ENCODE measurements around the gene SLC4A1AP.
"Not testable (repeated sequence)": the region's sequence is repeated elsewhere in the genome, so short reads cannot be mapped to it uniquely, and the experiment has no call there.

SLC4A1AP gene, protein sequence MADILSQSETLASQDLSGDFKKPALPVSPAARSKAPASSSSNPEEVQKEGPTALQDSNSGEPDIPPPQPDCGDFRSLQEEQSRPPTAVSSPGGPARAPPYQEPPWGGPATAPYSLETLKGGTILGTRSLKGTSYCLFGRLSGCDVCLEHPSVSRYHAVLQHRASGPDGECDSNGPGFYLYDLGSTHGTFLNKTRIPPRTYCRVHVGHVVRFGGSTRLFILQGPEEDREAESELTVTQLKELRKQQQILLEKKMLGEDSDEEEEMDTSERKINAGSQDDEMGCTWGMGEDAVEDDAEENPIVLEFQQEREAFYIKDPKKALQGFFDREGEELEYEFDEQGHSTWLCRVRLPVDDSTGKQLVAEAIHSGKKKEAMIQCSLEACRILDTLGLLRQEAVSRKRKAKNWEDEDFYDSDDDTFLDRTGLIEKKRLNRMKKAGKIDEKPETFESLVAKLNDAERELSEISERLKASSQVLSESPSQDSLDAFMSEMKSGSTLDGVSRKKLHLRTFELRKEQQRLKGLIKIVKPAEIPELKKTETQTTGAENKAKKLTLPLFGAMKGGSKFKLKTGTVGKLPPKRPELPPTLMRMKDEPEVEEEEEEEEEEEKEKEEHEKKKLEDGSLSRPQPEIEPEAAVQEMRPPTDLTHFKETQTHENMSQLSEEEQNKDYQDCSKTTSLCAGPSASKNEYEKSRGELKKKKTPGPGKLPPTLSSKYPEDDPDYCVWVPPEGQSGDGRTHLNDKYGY

DNA sequence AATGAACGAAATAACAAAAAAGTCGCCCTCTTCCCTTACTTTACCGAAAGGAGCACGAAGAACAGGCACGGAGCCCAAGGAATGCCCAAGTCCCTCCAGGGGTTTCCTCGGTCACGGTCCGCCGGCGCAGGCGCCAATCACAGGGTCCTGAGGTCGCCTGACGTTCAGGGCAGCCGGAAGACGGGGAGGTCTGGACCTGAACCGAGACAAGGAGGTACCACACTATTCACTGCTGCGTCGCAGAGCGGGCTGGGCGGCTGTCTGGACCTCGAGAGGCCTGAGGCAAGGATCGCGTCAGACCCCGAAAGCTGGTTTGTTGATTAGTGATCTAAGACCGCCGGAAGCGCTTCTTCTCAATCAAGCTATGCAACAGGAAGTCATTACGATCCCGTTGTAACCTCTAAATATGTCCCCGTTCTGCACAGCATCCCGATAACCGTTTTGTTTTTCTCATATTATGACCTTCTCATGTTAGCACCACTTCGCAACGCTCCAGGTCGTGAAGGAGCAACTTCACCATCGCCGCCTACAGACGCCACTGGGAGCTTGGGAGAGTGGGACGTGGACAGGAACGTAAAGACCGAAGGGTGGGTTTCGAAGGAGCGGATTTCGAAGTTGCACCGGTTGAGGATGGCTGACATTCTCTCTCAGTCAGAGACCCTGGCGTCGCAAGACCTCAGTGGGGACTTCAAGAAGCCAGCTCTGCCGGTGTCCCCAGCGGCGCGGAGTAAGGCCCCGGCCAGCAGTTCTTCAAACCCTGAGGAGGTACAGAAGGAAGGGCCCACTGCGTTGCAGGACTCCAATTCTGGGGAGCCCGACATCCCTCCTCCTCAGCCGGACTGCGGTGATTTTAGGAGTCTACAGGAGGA, at the start of gene SLC4A1AP, which contains the start of gene SUPT7L:
TSS of gene SLC4A1AP (plus strand) at position 605 of the 869 bp plus-strand sequence. CDS start at position 631, 26 bp downstream.
TSS of gene SUPT7L (minus strand) at position 330 of the 869 bp plus-strand sequence. CDS start 1,422 bp downstream, outside the sequence.
- peak within 1 kb of the TSS; percentile 99 to 100 for H3K4me3 Mint-ChIP-seq
- no peaks in the 10 kb centered on the region for H3K27me3 Mint-ChIP-seq
- H3K27ac Mint-ChIP-seq: peak within 1 kb of the TSS; percentile 99
- peaks cover 26 to 33% of the 10 kb centered on the region in 2 donors for H3K36me3 Mint-ChIP-seq
- H3K9me3 Mint-ChIP-seq: no peaks in the 10 kb centered on the region
- ATAC-seq (replicated peaks) (peak; percentile 93), DNase-seq (peak; percentile 69)
- H3K4me1 Mint-ChIP-seq: peaks cover 19 to 44% of the 10 kb centered on the region in 2 donors

DNA sequence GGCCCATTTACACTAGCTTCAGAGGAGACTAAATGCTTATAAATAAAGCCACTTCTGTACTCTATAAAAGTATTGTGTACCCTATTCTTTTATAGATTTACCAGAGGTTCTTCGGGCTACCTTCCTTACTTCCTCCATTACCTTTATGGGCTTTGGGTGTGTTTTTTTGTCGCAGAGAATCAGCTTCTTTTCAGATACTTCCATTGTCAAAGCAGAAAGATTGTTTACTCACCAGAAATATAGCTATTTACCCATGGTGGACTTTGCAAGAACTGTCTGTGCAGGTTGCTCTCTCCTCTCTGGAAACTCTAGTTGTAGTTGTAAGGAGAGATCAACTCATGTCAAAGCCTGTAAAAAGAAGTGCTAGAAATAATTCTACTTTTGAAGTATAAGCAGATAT, 49.7 kb upstream of the SLC4A1AP start:
- Mint-ChIP-seq H3K27me3 (no peaks in the 10 kb centered on the region), H3K4me1 (peaks cover 0 to 2% of the 10 kb centered on the region in 2 donors), H3K36me3 (peaks cover 22 to 46% of the 10 kb centered on the region in 2 donors), H3K4me3 (no peak overlapping the region), H3K9me3 (no peaks in the 10 kb centered on the region), H3K27ac (no peak overlapping the region)
- DNase-seq (no peak), ATAC-seq (replicated peaks) (no peak)

DNA sequence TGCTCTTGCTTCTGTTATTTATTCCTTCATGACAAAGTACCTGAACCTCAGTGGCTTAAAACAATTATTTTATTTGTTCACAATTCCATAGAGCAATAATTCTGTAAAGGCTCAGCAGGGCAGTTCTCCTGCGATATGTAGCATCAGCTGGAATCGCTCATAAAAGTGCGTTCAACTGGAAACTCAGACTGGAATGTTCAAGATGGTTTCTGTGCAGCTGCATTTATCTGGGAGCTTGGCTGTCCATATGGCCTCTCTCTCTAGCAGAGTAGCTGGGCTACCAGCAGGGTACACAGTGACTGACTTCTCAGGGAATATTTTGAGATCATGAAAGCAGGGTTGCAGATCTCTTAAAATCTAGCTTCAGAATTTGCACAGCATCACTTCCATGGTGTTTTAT, 48.4 kb upstream of the SLC4A1AP start:
- H3K27ac Mint-ChIP-seq: no peak overlapping the region
- H3K9me3 Mint-ChIP-seq: no peaks in the 10 kb centered on the region
- H3K27me3 Mint-ChIP-seq: no peaks in the 10 kb centered on the region
- DNase-seq: no peak
- ATAC-seq (replicated peaks): no peak
- H3K4me1 Mint-ChIP-seq: peaks cover 0 to 2% of the 10 kb centered on the region in 2 donors
- peaks cover 27 to 52% of the 10 kb centered on the region in 2 donors for H3K36me3 Mint-ChIP-seq
- H3K4me3 Mint-ChIP-seq: no peak overlapping the region

DNA sequence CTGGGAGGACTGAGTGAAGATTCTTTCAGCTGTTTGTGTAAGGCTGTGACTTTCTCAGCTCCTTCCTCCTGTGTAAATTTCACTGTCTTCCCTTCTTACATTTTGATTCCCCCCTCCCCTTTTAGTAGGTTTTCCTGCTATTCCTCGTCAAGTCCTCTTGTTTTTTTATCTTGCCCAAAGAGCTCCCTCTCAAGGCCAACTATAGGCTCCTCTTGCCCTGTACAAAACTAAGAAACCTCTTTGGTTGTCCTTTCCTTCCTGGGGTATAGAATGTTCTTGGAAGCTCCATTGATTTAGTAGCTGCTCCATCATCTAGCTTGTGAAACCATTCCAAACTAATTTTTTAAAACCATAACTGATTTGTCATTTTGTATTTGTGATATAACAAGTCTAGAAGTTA, 42.2 kb upstream of the SLC4A1AP start:
- Mint-ChIP-seq H3K27me3 (no peaks in the 10 kb centered on the region), H3K4me3 (no peak overlapping the region), H3K4me1 (no peaks in the 10 kb centered on the region), H3K27ac (no peak overlapping the region), H3K9me3 (no peaks in the 10 kb centered on the region), H3K36me3 (peaks cover 40 to 55% of the 10 kb centered on the region in 2 donors)
- DNase-seq (no peak), ATAC-seq (replicated peaks) (no peak)

DNA sequence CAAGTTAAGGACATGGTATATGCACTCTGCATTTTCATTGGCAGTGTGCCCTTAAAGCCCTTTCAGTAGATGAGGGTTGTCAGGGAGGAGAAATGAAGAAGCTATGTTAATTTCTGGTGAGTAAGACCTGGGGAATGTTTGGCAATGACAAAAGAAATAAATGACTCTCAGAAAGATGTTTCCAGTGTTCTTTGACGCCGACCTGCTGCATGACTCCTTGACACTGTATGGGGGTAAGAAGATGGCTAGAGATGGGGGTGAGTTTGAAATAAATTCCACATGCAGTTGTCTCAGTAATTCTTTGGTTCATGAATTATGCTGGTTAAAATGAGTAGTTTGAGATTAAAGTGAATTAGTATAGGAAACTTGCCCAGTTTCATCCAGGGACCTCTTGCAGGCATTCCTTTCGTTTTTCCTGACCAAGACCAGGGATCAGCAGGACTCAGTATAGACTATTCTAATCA, 40.7 kb upstream of the SLC4A1AP start:
- H3K36me3 Mint-ChIP-seq: peaks cover 35 to 50% of the 10 kb centered on the region in 2 donors
- H3K27ac Mint-ChIP-seq: no peak overlapping the region
- DNase-seq (no peak), ATAC-seq (replicated peaks) (no peak)
- H3K9me3 Mint-ChIP-seq: no peaks in the 10 kb centered on the region
- H3K27me3 Mint-ChIP-seq: no peaks in the 10 kb centered on the region
- no peak overlapping the region for H3K4me3 Mint-ChIP-seq
- H3K4me1 Mint-ChIP-seq: peaks cover 9% of the 10 kb centered on the region in 2 donors

DNA sequence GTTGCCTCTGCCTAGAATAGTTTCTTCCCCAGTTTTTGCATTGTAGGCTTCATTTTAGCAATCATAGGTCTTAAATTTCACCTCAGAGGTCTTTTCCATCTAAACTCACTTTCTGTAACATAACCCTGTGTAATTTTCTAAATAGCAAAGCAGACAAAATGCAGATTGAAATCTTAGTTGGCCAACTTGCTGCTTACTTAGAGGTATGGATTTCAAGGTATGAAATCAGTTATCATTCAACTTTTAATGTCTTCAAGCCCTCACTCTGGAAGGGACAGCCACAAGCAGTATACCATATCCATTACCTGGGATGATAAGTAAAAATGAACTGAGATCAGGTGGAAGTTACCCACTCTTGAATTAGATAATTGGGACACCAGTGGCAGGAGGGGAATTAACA, 38.7 kb upstream of the SLC4A1AP start:
- Mint-ChIP-seq H3K27ac (no peak overlapping the region), H3K4me1 (peaks cover 9 to 10% of the 10 kb centered on the region in 2 donors), H3K27me3 (no peaks in the 10 kb centered on the region), H3K36me3 (peaks cover 32 to 44% of the 10 kb centered on the region in 2 donors), H3K4me3 (no peak overlapping the region), H3K9me3 (no peaks in the 10 kb centered on the region)
- ATAC-seq (replicated peaks) (no peak), DNase-seq (no peak)

DNA sequence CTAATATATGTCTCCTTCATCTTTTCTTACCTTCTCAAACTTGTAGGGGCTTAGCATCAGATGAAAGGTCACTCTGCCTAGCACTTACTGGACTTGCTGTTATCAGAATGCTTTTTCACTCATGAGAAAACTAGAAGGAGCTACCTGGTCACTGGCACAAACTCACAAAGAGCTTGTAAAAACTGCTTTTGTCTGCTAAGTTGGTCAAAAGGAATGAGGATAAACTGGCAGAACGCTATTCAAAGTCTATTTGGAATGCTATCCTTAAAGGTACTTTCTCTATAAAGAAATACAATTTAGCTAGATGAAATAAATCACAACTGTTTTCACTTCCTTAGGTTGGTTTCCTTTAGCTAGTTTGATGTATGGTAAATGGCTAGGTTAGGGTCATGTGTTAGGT, 37.4 kb upstream of the SLC4A1AP start:
- peaks cover 25 to 43% of the 10 kb centered on the region in 2 donors for H3K36me3 Mint-ChIP-seq
- H3K27me3 Mint-ChIP-seq; DNase-seq; ATAC-seq (replicated peaks); H3K27ac Mint-ChIP-seq; H3K4me3 Mint-ChIP-seq; H3K9me3 Mint-ChIP-seq: not testable (repeated sequence)
- H3K4me1 Mint-ChIP-seq: peaks cover 9 to 12% of the 10 kb centered on the region in 2 donors

DNA sequence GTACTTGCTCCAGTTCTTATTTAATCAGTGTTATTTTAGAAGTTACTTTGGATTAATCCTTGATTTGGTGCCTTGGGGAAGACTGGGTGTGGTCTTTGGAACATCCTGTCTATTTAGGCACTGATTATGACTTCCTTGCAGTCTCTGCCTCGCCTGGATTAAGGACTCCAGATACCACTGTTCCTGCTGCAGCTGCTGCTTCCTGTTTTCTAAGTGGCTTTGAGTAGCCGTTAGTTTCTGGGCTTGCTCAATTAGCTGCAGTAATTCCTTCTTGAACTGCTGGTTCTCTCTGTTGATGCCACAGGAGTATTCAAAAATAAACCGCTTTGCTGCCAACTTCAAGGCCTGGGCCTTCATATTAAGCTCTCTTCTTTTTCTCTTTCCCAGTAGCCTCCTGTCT, 36.8 kb upstream of the SLC4A1AP start:
- H3K4me3 Mint-ChIP-seq; ATAC-seq (replicated peaks); H3K27ac Mint-ChIP-seq; H3K9me3 Mint-ChIP-seq; H3K27me3 Mint-ChIP-seq; DNase-seq: not testable (repeated sequence)
- Mint-ChIP-seq H3K36me3 (peaks cover 22 to 41% of the 10 kb centered on the region in 2 donors), H3K4me1 (peaks cover 9 to 12% of the 10 kb centered on the region in 2 donors)

DNA sequence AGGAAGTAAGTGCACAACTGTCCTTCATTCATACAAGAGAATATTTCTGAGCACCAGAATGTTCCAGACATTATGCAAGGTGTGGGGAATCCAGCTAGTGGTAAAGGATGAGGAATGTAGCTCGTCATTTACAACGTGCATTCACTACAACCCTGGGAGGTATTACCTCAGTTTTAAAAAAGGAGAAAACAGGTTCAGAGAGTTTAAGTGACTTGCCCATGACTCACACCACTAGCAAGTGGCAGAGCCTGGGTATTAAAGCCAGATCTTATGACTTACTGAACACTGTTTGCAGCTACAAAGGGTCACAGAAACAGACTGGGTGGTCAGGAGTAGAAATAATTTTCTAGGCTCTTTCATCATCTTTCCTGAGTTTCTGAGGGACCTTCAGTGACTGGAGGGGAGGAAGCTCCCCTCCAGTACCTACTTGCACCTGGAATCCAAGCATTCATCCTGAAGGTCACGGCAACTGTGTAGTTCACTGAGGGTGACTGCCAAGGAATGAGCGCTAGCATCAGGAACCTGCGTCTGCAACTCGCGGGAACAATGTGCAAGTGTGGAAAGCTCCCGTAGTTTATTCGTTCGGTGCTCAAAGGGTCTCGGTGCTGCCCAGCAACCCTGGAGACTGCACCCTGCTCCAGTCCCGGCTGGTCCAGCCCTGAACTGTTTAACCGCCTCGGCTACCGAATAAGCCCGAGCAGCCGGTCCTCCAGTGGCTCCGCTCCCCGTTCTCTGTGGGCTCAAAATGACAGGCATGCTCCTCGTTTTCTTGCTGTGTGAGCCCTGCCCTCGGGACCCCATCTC, 35.5 kb upstream of the SLC4A1AP start:
- peaks cover 9 to 15% of the 10 kb centered on the region in 2 donors for H3K4me1 Mint-ChIP-seq
- H3K27me3 Mint-ChIP-seq: no peaks in the 10 kb centered on the region
- peaks cover 18 to 37% of the 10 kb centered on the region in 2 donors for H3K36me3 Mint-ChIP-seq
- peak overlapping the region; percentile 53 for H3K27ac Mint-ChIP-seq
- no peaks in the 10 kb centered on the region for H3K9me3 Mint-ChIP-seq
- ATAC-seq (replicated peaks): peak; percentile 47 to 49
- H3K4me3 Mint-ChIP-seq: no peak overlapping the region
- no peak for DNase-seq

DNA sequence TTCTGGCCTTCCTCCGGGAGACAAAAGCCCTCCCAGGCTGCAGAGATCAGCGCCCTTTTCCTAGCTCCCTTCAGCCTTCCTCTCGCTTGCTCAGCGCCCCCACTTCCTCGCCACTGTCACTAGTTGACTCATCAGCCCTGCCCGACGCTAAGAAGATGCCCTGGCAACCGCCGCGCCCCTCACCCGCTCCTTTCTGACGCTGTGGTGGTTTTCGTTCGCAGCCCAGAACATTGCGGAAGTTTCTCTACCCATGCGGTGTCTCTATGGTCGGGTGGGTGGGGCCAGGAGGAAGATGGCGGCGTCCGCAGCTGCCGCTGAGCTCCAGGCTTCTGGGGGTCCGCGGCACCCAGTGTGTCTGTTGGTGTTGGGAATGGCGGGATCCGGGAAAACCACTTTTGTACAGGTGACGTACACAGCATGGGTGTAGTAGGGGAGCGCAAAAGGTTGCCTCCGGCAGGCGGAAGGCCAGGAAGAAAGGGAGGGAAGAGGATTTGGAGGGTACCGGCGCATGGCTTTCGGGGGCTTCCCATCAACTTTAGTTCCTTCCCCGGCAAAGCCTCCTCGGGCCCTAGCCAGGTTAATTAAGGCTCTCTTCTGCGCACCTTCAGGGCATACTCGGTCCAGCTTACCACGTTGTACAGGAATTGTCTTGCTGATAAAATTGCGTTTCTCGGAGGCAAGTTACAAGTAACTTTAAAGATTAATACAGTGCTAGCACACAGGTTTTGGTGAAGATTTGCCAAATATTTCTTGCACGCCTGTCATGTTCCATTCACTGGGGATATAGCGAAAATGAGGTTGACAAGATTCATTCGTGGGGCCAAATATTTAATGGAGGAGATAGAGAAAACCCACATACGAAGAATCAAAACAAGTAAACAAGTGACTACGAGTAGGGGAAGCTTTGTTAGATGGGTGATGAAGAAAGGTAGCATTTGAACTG, 34.7 kb upstream of the SLC4A1AP start, which contains the start of the genes CCDC121 and GPN1:
TSS of gene CCDC121 (minus strand) at position 246 of the 943 bp plus-strand sequence. CDS start 1,213 bp downstream, outside the sequence.
TSS of gene GPN1 (plus strand) at position 284 of the 943 bp plus-strand sequence. CDS start at position 293, 9 bp downstream.
- no peak within 1 kb of the TSS for H3K4me3 Mint-ChIP-seq
- H3K36me3 Mint-ChIP-seq: peaks cover 16 to 39% of the 10 kb centered on the region in 2 donors
- no peaks in the 10 kb centered on the region for H3K27me3 Mint-ChIP-seq
- peak; percentile 91 for DNase-seq
- peak within 1 kb of the TSS; percentile 53 for H3K27ac Mint-ChIP-seq
- no peaks in the 10 kb centered on the region for H3K9me3 Mint-ChIP-seq
- peak; percentile 100 for ATAC-seq (replicated peaks)
- H3K4me1 Mint-ChIP-seq: peaks cover 9 to 15% of the 10 kb centered on the region in 2 donors

DNA sequence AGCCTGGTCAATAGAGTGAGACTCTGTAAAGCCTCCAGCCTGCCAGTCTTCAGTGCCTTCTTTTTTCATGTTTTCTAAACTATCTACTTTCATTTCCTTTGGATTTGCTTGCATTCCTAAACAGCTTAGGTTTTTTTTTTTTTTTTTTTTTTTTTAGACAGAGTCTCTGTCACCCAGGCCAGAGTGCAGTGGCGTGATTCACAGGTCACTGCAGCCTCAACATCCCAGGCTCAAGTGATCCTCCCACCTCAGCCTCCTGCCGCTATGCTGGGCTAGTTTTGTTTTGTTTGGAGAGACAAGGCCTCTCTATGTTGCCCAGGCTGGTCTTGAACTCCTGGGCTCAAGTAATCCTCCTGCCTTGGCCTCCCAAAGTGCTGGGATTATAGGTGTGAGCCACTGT, 33.4 kb upstream of the SLC4A1AP start:
- H3K27ac Mint-ChIP-seq; DNase-seq; ATAC-seq (replicated peaks); H3K9me3 Mint-ChIP-seq; H3K27me3 Mint-ChIP-seq; H3K4me3 Mint-ChIP-seq: not testable (repeated sequence)
- Mint-ChIP-seq H3K36me3 (peaks cover 17 to 42% of the 10 kb centered on the region in 2 donors), H3K4me1 (peaks cover 9 to 15% of the 10 kb centered on the region in 2 donors)

DNA sequence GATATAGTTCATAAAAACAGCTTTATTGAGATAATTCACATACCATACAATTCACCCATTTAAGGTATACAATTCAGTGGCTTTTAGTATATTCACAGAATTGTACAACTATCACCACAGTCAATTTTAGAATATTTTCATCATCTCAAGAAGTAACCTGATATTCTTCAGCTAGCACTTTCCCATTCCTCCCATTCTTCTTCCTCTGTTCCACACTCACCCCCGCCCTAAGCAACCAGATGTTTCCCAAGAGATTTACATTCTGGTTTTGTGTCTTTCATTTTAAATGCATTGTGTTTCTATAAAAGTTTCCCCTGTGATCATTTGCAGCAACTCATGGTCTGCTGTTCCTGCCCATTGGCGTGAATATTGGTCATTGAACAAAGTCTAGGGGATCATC, 29.4 kb upstream of the SLC4A1AP start:
- H3K9me3 Mint-ChIP-seq: no peaks in the 10 kb centered on the region
- ATAC-seq (replicated peaks): no peak
- peaks cover 5 to 10% of the 10 kb centered on the region in 2 donors for H3K4me1 Mint-ChIP-seq
- no peak overlapping the region for H3K27ac Mint-ChIP-seq
- H3K27me3 Mint-ChIP-seq: no peaks in the 10 kb centered on the region
- H3K4me3 Mint-ChIP-seq: no peak overlapping the region
- peaks cover 40 to 58% of the 10 kb centered on the region in 2 donors for H3K36me3 Mint-ChIP-seq
- DNase-seq: no peak
